HG03103 (cell line): ENCODE measurements around the gene HAVCR1.
A peak's percentile ranks its signal among the peaks of the same experiment; 100 is the strongest.
"Not testable (repeated sequence)": the region's sequence is repeated elsewhere in the genome, so short reads cannot be mapped to it uniquely, and the experiment has no call there.

Source experiments
- ATAC-seq: cut with Tn5 transposase; IDR thresholded peaks from one replicate; pipeline ENCODE4 v1.9.1; 2021; ENCODE audit warnings: low read depth; ENCODE audit not compliant: unreplicated experiment

Gene HAVCR1

DNA sequence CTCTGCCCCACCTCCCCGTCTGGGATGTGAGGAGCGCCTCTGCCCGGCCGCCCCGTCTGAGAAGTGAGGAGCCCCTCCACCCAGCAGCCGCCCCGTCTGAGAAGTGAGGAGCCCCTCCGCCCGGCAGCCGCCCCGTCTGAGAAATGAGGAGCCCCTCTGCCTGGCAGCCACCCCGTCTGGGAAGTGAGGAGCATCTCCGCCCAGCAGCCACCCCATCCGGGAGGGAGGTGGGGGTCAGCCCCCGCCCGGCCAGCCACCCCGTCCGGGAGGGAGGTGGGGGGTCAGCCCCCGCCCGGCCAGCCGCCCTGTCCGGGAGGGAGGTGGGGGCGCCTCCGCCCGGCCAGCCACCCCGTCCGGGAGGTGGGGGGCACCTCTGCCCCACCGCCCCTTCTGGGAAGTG is 44.8 kb downstream of the HAVCR1 start:
- not testable (repeated sequence) for ATAC-seq

DNA sequence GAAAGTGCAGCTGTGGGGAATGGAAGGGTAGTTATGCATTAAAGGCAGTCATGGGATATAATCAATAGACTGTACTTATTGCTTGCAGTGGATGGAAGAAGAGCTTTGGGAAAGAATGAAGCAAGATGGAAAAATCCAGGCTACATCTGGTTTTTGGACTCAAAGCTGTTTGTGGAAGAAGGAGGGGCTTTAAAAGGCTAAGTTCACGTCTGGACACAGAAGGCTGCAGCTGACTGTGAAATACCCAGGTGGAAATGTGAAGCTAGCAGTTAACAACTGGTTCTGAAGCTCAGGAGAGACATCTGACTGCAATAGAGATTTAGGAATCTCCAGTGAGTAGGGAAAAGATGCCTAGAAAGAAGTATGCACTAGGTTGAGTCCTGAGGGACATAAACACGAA is 52.7 kb downstream of the HAVCR1 start:
- ATAC-seq, result no peak

DNA sequence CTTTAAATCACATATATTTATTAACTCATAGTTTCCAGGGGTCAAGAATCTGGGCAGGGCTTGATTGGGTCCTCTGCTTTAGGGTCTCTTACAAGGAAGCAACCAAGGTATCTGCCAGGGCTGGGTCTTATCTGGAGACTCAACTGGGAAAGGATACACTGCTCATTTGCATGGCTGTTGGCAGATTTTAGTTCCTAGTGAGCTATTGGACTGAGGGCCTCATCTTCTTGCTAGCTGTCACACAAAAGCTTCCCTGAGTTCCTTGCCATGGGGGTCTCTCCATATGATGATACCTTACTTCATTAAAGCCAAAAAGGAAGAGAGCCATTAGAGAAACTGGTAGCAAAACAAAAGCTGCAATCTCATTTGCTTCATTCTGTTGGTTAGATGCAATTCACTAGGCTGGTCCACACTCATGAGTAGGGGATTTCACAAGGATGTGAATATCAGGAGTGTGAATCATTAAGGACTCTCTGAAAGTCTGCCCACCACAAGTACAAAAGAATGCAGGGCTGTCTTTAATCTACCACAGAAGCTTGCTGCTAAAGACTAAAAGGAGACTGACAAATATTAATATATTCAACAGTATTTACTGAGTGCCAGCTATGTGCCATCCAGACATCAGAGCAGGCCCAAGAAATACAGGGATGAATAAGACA is 53.9 kb downstream of the HAVCR1 start:
- peak; percentile 52 for ATAC-seq

DNA sequence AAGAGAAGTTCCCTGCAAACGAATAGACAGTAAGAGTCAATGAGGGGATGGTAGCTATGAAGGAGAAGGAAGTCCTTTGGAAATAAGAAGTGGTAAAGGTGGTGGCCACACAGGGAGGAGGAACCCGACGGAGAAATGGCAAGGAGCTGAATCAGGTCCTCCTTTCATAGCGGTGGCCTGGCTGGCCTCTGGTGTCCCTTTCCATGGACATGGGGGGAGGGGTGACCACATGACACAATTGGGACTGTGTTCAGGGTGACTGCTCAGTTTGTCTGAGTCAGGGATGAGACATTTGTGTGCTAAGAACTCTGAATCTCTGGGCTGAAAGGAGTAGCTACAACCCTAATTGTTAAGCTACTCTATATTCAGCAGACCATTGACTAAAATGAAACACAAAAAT is 67.2 kb downstream of the HAVCR1 start:
- ATAC-seq, result no peak

DNA sequence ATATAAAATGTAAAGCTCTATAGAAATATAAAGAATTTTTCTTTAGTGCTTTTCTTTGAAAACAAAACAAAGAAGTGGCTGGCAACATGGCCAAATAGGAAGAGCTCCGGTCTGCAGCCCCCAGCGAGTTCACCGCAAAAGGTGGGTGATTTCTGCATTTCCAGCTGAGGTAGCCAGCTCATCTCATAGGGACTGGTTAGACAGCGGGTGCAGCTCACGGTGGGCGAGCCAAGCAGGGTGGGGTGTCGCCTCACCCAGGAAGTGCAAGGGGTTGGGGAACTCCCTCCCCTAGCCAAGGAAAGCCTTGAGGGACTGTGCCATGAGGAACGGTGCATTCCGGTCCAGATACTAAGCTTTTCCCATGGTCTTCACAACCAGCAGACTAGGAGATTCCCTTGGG is 74.9 kb downstream of the HAVCR1 start:
- ATAC-seq, result no peak

DNA sequence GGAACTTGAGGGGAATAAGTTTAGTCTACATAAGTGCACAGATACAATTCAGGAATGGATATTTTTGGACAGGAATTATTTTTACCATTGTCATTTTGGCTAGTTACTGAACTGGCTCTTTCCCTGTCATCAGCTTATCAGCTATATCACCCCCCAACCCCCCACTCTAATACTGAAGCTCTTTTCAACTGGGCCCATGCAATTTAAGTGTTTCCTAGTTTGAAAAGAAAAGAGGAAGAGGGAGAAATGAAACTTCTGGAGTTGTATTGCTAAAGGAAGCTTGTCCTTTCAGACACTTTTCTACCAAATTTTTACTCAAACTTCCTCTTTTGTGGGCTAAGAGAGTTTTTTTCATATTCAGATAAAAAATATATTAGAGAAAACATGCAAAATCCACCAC is 77.4 kb downstream of the HAVCR1 start:
- ATAC-seq, result no peak
